ENCODE data around the gene KDM7A.

KDM7A gene

DNA sequence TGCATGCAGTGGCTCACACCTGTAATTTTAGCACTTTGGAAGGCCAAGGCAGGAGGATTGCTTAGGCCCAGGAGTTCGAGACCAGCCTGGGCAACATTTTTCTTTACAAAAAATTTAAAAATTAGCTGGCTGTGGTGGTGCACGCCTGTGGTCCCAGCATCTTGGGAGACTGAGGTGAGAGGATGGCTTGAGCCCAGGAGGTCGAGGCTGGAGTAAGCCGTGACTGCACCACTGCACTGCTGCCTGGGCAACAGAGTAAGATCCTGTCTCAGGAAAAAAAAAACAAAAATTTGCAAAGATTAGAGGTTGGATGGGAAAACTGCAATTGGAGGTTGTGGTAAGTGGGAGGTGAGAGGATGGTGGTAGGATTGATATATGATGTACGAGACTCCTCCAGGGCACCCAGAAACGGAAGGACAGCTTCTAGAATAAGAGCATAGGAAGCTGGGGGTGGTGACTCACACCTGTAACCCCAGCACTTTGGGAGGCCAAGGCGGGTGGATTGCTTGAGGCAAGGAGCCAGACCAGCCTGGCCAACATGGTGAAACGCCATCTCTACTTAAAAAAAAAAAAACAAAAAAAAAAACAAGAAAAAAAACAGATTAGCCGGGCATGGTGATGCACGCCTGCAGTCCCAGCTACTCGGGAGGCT, 94.9 kb downstream of the KDM7A start:
- no peak for DNase-seq

DNA sequence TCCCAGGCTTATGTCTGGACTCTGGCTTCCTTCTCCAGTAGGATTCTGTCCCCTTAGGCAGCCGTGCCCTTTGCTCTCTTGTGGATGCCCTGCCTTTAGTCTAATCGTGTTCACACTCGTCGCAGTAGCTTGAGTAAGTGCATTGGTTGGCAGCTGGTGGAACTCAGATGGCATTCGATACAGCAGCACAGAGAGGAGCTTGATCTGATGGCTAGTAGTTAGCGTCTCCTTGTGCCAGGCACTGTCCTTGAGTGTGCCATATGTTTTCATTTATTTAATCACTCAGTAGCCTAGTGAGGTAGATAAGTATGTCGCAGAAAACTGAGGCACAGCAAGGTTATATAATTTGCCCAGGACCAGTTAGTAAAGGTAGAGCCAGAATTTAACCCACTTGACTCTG, 95.9 kb downstream of the KDM7A start:
- DNase-seq: no peak

DNA sequence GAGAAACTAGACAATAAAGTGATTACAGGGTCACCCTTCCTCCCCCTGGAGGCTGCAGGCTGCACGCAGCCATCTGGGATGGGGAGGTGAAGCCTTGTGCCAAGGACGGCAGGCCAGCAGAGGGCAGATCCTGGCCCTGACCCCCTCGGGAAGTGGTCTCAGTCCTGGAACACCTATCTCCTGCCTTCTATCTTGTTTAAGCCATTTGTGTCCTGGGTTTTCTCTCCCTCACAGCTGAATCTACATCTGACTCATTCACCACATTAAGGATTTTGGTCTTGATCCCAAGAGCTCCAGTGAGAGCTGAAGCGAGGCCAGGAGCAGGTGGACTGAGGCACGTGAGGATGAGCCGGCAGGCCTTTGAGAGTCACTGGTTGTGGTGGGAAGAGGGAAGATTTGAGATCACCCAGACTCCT, 97.7 kb downstream of the KDM7A start:
- peak; percentile 38 to 54 (median 47) for DNase-seq

- no peak for DNase-seq
Observed at GRCh38 chr7:140078392-140078791, 98.4 kb downstream of the KDM7A start.

GRCh38 chr7:140074780-140075179, 102.0 kb downstream of the KDM7A start:
- no peak for DNase-seq

- no peak for DNase-seq
Observed at GRCh38 chr7:140070546-140070945, 106.2 kb downstream of the KDM7A start.

DNA sequence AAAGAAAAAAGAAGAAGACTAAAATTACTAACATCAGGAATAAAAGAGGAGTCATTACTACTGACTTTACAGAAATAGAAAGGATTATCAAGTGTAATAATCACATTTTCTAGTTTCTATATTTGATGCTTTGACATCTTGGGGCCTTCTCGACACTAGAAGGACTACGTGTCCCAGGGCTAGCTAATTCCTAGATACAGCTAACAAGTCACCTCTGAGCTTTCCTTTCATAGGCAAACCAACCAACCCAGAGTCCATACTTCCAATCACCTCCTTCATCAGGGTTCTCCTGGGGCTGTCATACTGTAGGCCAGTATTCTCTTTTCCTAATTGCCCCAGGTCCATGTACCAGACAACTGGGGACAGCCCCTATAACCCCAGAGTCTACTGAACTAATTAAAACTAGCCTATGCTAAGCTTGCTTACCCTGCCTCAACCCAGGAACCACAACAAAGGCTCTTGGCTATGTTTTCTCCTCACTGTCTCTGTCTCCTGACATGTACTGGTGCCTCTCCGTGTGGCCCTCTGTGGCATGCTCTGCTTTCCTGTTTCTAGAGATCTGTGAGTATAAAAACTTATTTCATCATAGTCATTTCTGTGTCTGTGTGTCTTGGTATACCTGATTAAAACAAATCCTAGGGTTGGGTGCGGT, 107.4 kb downstream of the KDM7A start:
- DNase-seq: no peak

DNA sequence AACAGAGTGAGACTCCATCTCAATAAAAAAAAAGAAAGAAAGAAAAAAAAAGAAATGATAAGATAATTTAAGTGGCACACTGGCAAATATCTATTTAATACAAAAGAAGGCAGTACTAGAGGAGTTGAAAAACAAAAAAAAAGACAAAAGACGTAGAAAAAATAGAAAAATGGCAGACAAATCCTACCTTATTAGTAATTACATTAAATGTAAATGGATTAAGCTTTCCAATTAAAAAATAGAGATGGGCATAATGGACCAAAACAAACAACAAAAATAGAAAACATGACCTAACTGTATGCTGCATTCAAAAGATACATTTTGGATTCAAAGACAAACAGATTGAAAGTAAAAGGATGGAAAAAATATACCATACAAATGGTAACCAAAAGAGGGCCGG, 108.8 kb downstream of the KDM7A start:
- DNase-seq: no peak

GRCh38 chr7:140067052-140067451, 109.7 kb downstream of the KDM7A start:
- no peak for DNase-seq

GRCh38 chr7:140062528-140063299, 114.1 kb downstream of the KDM7A start, which contains the start of gene PARP12:
Gene PARP12 (minus strand): TSS chr7:140062951. CDS start chr7:140062847, 104 bp downstream.
- peak; percentile 97 to 99 (median 98) for DNase-seq

DNA sequence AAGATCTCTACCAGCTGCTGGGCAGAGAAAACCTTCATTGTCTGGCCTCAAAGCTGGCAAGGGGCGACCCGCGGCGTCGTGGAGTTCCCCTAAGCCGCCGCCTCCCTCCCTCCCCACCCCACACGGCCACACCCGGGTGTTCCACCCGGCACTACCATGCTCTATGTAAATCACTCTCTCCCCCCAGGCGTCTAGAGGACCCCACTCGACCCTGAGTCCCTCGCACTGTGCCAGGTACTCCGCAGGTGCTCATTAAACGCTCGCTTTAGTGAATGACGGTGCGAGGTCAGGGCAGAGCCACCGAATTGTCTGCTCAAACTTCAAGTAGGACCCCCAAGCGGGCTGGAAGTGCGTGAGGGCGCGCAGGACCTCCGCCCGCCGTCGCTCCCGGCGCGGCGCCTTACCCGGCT, 114.7 kb downstream of the KDM7A start:
- DNase-seq: peak; percentile 73 to 89 (median 77)

- no peak for DNase-seq
Observed at GRCh38 chr7:140061607-140061930, 115.2 kb downstream of the KDM7A start.

DNA sequence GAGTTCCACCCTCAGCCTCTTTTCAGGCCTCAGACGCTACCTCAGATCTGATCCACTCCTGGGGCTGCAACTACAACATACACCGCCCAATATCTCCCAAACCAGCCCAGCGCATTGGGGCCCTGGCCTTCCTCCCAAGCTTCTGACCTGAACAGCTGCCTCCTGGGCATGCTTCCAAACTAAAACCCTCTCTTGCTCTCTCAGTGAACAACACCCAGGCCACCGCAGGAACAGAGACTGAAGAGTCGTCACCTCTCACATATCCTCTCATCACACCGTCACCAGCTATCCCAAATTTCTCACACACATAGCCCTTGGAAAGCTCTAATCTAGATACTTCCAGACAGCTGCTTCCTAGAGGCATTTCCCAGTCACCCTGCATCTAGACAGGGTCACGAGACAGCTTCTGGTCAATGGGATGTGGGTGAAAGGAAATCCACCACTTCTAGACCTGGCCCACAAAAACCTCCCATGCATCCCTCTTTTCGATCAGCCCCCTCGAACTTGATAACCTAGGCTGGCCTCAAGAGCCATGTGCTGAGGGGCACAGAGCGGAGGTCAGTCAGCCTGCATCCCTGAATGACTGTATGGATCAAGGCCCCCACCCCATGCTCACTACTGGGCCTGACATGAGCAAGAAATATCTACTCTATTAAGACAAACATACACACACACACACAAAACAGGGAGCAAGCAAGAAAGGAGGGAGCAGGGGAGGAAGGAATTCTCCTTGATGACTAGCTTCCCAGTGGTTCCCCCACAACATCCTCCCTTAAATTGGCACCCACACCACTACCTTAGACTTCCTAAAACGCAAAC, 115.8 kb downstream of the KDM7A start:
- no peak for DNase-seq

DNA sequence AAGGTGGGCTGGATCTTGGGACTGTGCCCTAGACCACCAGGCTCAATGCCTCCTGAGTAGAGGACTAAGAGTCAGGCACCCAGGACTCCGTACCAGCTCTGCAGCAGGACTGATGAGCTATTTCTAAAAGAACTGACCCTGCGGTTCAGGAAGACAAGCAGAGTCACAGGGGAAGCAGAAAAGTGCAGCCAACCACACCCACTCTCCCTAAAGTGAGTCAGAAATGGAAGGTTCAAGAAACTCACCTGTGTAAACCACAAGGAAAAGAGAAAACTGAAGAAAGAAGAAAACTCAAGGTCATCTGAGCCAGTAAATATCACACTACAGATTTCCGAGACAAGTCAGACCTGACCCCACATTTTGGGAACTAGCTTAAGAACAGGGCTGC, 116.5 kb downstream of the KDM7A start:
- DNase-seq: no peak

GRCh38 chr7:140059273-140060242, 117.2 kb downstream of the KDM7A start:
- peak; percentile 22 to 50 (median 43) for DNase-seq

GRCh38 chr7:140058517-140058916, 118.3 kb downstream of the KDM7A start:
- no peak for DNase-seq

DNA sequence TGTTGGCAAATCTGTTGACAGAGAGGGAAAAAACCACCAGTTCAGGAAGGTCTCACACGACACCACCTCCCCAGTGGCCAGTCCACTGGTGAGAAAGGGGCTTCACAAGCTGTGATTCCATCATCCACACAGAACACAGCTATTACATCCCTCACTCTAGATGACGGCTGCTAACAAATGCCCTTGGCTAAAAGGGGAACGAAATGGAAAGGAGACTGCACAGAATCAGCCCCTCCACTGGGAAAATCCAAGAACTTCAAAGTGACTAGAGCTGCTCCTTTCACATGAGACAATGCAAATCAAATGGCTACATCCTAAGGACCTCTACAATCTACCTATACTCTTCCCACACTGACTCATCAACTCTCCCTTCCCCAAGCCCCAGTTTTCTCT, 119.6 kb downstream of the KDM7A start:
- DNase-seq: peak in 2 of 3 donors; percentile 64 to 84

DNA sequence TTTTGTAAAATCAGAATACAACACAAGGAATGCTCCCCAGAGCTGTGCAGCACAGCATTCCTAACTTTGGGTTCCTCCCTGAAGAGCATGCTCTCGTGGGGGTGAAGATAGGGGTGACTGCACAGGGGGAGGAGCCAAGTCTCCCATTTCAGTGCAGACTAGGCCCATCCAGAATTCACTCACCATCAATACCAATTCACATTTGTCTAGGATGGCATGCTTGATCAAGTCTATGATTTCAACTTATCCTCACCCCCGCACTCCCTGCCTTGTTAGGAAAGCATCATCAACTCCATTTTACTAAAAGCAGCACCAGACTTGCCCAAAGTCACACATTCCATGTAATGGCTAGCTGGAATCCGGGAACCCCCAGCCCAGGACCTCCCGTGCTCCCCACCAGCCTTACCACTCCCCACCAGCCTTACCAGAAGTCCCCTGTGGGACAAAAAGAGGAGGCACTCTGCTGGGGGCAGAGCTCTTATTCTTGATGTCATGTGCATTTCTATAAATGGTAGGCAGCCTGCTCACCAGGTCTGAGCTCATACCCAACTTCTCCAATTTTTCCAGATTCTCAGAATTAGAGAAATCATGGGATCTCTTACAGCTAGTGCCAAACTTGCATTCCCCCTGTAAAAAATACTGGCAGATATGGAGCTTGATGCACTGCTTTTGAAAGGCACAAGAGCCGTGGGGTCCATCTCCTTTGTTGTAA, 120.2 kb downstream of the KDM7A start:
- peak; percentile 82 to 93 (median 82) for DNase-seq

DNA sequence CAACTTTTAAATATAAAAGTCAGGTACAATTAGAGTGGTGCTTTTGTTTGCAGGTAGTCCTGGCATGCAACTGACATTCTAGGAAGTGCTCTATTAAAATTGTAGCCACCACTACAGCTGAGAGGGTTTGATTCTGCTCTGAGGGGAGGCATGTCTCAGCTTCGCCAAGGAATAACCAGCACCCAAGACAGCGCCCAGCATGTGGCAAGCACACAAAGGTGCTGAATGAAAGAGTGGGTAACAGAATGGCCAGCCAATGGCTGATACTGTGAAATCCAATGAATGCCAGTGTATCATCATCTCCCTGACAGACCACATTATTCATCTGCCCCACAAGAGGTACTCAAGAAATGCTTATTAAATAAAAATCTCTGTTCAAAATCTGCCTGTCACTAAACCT, 121.0 kb downstream of the KDM7A start:
- no peak for DNase-seq

DNA sequence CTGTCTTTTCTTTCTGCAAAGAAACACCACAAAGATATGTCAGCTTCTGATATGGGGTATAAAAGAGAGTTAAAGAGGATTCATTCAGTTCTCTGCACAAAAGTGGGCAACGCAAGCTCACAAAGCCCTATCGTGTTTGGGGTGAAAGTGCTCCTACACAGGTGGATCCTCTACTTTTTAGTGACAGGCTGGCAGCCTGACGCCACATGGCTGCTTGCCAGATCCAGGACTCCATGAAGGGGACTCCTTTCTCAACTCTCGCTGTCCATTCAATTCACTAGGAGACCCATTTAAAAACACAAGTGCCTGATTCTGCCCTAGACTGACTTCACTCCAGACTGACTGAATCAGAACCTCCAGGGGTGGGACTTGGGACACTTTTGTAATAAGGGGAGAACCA, 122.0 kb downstream of the KDM7A start:
- DNase-seq: no peak
